Esophagus (tissue), 2 donors: ENCODE results near the gene IL3RA. TPM values are rescaled to one million over a fixed set of nuclear protein-coding genes. Genes with fewer than 3 reads are reported as not detected.
"Not testable (repeated sequence)": the region's sequence is repeated elsewhere in the genome, so short reads cannot be mapped to it uniquely, and the experiment has no call there.

Experiments
- H3K27ac ChIP-seq, 2 donors: one replicate each; pipeline ENCODE4 v1.5.1; 2013; ENCODE audit warnings: low read depth in 2 of 2, mild to moderate bottlenecking in 2 of 2, inconsistent platforms in 1 of 2, low read length in 1 of 2, moderate library complexity in 1 of 2
- H3K27me3 ChIP-seq, 2 donors: one replicate each; pipeline ENCODE4 v1.6.1; 2013; ENCODE audit warnings: low read length in 2 of 2, control low read depth in 1 of 2, mild to moderate bottlenecking in 1 of 2; ENCODE audit not compliant: insufficient read depth in 2 of 2, control insufficient read depth in 1 of 2
- H3K36me3 ChIP-seq, 2 donors: one replicate each; pipeline ENCODE4 v1.6.1; 2013; ENCODE audit warnings: low read length in 1 of 2; ENCODE audit not compliant: control insufficient read depth in 2 of 2, insufficient read depth in 2 of 2
- H3K4me1 ChIP-seq, 2 donors: one replicate each; pipeline ENCODE4 v1.6.1; 2013; ENCODE audit warnings: low read length in 1 of 2; ENCODE audit not compliant: control insufficient read depth in 2 of 2, insufficient read depth in 2 of 2
- H3K4me3 ChIP-seq, 2 donors: one replicate each; pipeline ENCODE4 v1.5.1; 2013; ENCODE audit warnings: low read length in 2 of 2, mild to moderate bottlenecking in 2 of 2, low read depth in 1 of 2, moderate library complexity in 1 of 2
- H3K9me3 ChIP-seq, 2 donors: one replicate each; pipeline ENCODE4 v1.6.1; 2013; ENCODE audit warnings: mild to moderate bottlenecking in 2 of 2, low read depth in 1 of 2, low read length in 1 of 2, moderate library complexity in 1 of 2; ENCODE audit not compliant: control insufficient read depth in 2 of 2, insufficient read depth in 1 of 2
- WGBS, 2 donors: extraction: QIAGEN DNeasy Blood & Tissue Kit; methylation state at CpG; one replicate each; pipeline ENCODE4 v1.1.7; 2013; 5-methylcytosine and 5-hydroxymethylcytosine counted together
- polyA plus RNA-seq, 2 donors: library from polyadenylated mRNA; stranded (reverse); fragments of 200-250 nt; gene quantifications; one replicate each; pipeline ENCODE4 v1.2.3, GENCODE V29; 2013
- donor health status: healthy with polysubstance abuse.
- donor health status: Bipolar disorder and iron deficiency.

Gene IL3RA
- polyA plus RNA-seq, 2 donors: 2.2 to 2.7 TPM

GRCh38 chrX:1325515-1326116, 11.0 kb upstream of the IL3RA start:
- Histone ChIP-seq H3K4me3 (no peak overlapping the region), H3K36me3 (no peaks in the 10 kb centered on the region), H3K27ac (no peak overlapping the region), H3K9me3 (peaks cover 0 to 3% of the 10 kb centered on the region in 2 donors), H3K27me3 (no peaks in the 10 kb centered on the region), H3K4me1 (peaks cover 0 to 1% of the 10 kb centered on the region in 2 donors)
- 55% methylated on average over 20 of the region's 20 CpGs for WGBS, 2 donors

GRCh38 chrX:1327651-1328304, 8.8 kb upstream of the IL3RA start:
- no peaks in the 10 kb centered on the region for H3K36me3 ChIP-seq
- H3K4me3 ChIP-seq: no peak overlapping the region
- peaks cover 0 to 3% of the 10 kb centered on the region in 2 donors for H3K4me1 ChIP-seq
- peaks cover 0 to 3% of the 10 kb centered on the region in 2 donors for H3K9me3 ChIP-seq
- 50 to 57% methylated on average over 18 of the region's 18 CpGs for WGBS, 2 donors
- H3K27me3 ChIP-seq: no peaks in the 10 kb centered on the region
- H3K27ac ChIP-seq: no peak overlapping the region

GRCh38 chrX:1330605-1331004, 6.0 kb upstream of the IL3RA start:
- Histone ChIP-seq H3K9me3 (no peaks in the 10 kb centered on the region), H3K27ac (no peak overlapping the region), H3K36me3 (no peaks in the 10 kb centered on the region), H3K4me3 (no peak overlapping the region), H3K4me1 (peaks cover 0 to 3% of the 10 kb centered on the region in 2 donors), H3K27me3 (no peaks in the 10 kb centered on the region)
- 68 to 70% methylated on average over 12 of the region's 12 CpGs for WGBS, 2 donors

- 82% methylated on average over 4 of the region's 4 CpGs for WGBS, 2 donors
- not testable (repeated sequence) for H3K27ac ChIP-seq, H3K27me3 ChIP-seq, H3K4me1 ChIP-seq, H3K9me3 ChIP-seq, H3K36me3 ChIP-seq, H3K4me3 ChIP-seq
Observed at GRCh38 chrX:1332433-1332832, 4.2 kb upstream of the IL3RA start.

- 42 to 47% methylated on average over 10 of the region's 10 CpGs for WGBS, 2 donors
- Histone ChIP-seq H3K27ac (no peak overlapping the region), H3K36me3 (no peaks in the 10 kb centered on the region), H3K9me3 (no peaks in the 10 kb centered on the region), H3K27me3 (no peaks in the 10 kb centered on the region), H3K4me1 (peaks cover 0 to 3% of the 10 kb centered on the region in 2 donors), H3K4me3 (no peak overlapping the region)
Observed at GRCh38 chrX:1334854-1335253, 1.7 kb upstream of the IL3RA start.

GRCh38 chrX:1336948-1337779, 579 bp downstream of the IL3RA start:
- Histone ChIP-seq H3K27ac (peak overlapping the region; percentile 1), H3K27me3 (no peaks in the 10 kb centered on the region), H3K9me3 (peaks cover 0 to 5% of the 10 kb centered on the region in 2 donors), H3K36me3 (no peaks in the 10 kb centered on the region), H3K4me1 (no peaks in the 10 kb centered on the region), H3K4me3 (peak overlapping the region; percentile 4 to 12)
- WGBS, 2 donors: 50 to 58% methylated on average over 18 of the region's 18 CpGs

- Histone ChIP-seq H3K27ac (no peak overlapping the region), H3K36me3 (no peaks in the 10 kb centered on the region), H3K9me3 (peaks cover 0 to 5% of the 10 kb centered on the region in 2 donors), H3K27me3 (no peaks in the 10 kb centered on the region), H3K4me1 (no peaks in the 10 kb centered on the region), H3K4me3 (no peak overlapping the region)
- WGBS, 2 donors: 82 to 83% methylated on average over 22 of the region's 22 CpGs
Observed at GRCh38 chrX:1341545-1342184, 5.1 kb downstream of the IL3RA start.

GRCh38 chrX:1349606-1350005, 13.0 kb downstream of the IL3RA start:
- WGBS, 2 donors: 92 to 95% methylated on average over 15 of the region's 15 CpGs
- not testable (repeated sequence) for H3K27ac ChIP-seq, H3K4me3 ChIP-seq, H3K27me3 ChIP-seq, H3K36me3 ChIP-seq, H3K9me3 ChIP-seq, H3K4me1 ChIP-seq

GRCh38 chrX:1351981-1352714, 15.6 kb downstream of the IL3RA start:
- 91% methylated on average over 49 of the region's 49 CpGs for WGBS, 2 donors
- no peaks in the 10 kb centered on the region for H3K4me1 ChIP-seq
- H3K36me3 ChIP-seq: no peaks in the 10 kb centered on the region
- H3K9me3 ChIP-seq: no peaks in the 10 kb centered on the region
- no peak overlapping the region for H3K4me3 ChIP-seq
- H3K27me3 ChIP-seq: no peaks in the 10 kb centered on the region
- no peak overlapping the region for H3K27ac ChIP-seq
